GM18517 (cell line): ENCODE results near the gene AP4S1.
"Not testable (repeated sequence)": the region's sequence is repeated elsewhere in the genome, so short reads cannot be mapped to it uniquely, and the experiment has no call there.

Experiments
- ATAC-seq: cut with Tn5 transposase; IDR thresholded peaks from one replicate; pipeline ENCODE4 v1.9.1; 2021; ENCODE audit warnings: mild to moderate bottlenecking, moderate library complexity; ENCODE audit not compliant: unreplicated experiment

AP4S1 gene

DNA sequence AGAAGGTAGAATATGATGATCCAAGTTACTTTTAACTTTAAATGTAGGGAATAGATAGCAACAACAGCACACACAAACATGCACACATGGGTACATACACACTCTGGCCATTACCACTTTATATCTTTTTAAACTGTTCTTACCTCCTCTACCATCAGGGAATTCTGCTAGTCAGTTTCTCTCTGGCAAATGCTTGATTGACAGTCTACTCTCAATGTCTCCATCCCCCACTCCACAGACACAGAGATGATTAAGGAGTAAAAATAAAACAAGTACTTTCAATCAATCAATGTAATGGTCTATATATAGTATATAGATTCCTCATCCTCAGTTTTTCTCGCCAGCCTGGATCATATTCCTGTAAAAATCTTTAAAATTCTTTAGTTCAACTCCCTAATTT, 16.9 kb downstream of the AP4S1 start:
- no peak for ATAC-seq

DNA sequence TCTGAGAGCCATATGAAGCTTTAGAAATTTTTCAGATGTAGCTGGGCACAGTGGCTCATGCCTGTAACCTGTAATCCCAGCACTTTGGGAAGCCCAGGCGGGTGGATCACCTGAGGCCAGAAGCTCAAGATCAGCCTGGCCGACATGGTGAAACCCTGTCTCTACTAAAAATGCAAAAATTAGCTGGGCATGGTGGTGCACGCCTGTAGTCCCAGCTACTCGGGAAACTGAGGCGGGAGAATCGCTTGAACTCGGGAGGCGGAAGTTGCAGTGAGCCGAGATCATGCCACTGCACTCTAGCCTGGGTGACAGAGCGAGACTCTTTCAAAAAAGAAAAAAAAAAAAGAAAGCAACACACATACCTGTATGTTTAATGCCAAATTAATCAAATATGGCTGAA, 17.4 kb downstream of the AP4S1 start:
- ATAC-seq = not testable (repeated sequence)

DNA sequence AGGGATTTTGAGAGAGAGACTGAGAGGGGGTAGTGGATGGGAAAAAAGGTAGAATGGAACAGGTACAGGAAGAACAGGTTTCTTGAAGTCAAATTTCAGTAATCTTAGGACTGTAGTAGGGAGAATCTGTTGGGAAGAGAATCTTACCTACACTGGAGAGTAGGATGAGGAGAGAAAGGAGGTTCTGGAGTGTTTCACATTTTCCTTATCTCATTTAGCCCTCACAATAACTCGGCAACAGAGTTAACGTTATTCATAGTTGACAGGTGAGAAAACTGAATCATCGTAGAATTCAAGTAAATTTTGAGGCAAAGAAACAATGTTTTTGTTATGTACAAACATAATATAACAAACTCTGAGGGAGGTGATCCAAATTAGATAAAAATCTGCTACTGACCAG, 17.9 kb downstream of the AP4S1 start:
- ATAC-seq = no peak

DNA sequence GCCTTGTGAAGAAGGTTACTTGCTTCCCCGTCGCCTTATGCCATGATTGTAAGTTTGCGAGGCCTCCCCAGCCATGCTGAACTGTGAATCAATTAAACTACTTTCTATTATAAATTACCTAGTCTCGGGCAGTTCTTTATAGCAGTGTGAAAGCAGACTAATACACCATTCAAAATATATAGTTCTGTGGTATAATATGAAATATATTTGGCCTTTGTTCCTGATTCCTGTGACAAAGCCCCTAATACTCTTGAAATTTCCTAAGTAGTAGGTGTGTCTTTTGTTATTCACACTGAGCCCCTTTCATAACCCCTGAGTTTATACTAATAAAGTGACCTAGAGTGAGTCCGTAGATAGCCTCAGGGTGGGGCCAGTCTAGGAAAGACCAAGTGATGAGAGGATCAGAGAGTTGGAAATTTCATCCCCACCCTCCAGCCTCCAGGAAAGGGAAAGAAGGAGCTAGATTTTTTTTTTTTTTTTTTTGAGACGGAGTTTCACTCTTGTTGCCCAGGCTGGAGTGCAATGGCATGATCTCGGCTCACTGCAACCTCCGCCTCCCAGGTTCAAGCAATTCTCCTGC, 20.1 kb downstream of the AP4S1 start:
- no peak for ATAC-seq

DNA sequence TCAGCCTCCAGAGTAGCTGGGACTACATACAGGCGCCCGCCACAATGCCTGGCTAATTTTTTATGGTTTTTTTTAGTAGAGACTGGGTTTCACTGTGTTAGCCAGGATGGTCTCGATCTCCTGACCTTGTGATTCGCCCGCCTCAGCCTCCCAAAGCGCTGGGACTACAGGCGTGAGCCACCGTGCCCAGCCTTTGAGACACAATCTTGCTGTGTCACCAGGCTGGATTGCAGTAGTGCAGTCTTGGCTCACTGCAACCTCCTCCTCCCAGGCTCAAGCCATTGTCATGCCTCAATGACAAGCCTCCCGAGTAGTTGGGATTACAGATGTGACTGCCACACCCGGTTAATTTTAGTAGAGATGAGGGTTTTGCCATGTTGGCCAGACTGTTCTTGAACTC, 22.1 kb downstream of the AP4S1 start:
- ATAC-seq = no peak

DNA sequence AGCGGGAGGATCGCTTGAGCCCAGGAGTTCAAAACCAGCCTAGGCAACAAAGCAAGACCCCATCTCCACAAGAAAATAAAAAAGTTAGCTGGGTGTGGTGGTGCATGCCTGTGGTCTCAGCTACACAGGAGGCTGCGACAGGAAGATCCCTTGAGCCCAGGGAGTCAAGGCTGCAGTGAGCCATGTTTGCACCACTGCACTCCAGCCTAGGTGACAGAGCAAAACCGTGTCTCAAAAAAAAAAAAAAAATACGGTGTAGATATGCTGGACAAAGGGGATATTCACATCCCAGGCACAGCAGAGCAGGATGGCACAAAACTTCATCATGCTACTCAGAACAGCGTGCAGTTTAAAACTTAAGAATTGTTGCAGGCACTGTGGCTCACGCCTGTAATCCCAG, 25.6 kb downstream of the AP4S1 start:
- no peak for ATAC-seq

DNA sequence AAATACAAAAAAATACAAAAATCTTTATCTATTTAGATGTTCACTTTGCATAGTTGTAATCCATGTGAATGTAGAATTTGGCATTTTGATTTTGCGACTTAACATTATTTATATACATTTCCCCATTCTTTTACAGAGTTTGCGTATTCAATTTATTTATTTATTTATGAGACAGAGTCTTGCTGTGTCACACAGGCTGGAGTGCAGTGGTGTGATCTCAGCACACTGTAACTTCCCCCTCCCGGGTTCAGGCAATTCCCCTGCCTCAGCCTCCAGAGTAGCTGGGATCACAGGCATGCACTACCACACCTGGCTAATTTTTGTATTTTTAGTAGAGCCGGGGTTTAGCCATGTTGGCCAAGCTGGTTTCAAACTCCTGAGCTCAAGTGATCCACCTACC, 26.1 kb downstream of the AP4S1 start:
- no peak for ATAC-seq

DNA sequence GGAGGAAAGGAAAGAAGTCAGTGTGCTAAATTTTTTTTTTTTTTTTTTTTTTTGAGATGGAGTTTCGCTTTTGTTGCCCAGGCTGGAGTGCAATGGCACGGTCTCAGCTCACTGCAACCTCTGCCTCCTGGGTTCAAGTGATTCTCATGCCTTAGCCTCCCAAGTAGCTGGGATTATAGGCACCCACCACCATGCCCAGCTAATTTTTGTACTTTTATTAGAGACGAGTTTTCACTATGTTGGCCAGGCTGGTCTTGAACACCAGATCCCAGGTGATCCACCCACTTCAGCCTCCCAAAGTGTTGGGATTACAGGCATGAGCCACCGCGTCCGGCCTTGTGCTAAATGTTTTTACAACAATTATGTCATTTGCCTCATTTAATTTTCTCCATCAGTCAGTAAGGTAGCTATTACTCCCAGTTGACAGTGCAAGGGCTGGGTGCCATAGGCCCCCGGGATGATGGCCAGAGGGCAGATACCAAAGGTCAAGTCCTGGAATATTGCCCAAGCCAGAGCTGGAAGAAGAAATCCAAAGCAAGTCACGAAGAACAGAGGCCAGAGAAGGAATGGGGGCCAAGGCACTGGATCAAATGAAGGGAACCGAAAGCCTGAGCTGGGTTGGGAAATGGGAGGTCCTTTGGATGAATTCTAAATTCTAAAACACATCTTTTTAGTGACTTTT, 27.6 kb downstream of the AP4S1 start:
- ATAC-seq = not testable (repeated sequence)

DNA sequence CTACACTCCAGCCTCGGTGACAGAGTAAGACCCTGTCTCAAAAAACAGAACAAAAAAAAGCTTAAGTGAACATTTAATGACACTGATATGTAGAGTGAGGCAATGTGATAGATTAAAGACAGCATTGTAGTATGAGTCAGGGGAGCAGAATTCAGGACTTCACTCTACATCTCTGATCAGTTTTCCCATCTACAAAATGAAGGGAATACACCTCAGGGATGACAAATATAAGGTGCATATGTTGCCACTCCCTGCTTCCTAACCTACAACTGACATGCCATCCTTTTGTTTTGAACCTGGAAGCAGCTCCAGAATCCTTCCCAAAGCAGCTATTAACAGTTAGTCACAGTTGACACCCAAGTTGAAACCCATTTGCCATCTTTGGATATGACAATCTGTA, 31.6 kb downstream of the AP4S1 start:
- no peak for ATAC-seq

DNA sequence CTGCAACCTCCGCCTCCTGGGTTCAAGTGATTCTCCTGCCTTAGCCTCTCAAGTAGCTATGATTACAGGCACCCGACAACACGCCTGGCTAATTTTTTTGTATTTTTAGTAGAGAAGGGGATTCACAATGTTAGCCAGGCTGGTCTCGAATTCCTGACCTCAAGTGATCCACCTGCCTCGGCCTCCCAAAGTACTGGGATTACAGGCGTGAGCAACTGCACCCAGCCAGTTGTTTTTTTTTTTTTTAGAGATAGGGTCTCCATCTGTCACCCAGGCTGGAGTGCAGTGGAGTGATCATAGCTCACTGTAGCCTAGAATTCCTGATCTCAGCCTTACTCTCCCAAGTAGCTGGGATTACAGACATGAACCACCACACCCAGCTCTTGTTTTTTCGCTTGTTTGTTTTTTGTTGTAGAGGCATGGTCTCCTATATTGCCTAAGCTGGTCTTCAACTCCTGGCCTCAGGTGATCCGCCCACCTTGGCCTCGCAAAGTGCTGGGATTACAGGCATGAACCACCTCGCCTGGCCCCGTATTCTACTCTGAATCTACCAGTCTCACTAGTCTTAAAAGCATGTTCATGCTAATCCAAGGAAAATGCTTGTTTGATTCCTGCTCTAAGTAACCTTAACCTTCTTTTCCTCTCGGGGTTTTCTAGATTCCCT, 32.4 kb downstream of the AP4S1 start:
- no peak for ATAC-seq

DNA sequence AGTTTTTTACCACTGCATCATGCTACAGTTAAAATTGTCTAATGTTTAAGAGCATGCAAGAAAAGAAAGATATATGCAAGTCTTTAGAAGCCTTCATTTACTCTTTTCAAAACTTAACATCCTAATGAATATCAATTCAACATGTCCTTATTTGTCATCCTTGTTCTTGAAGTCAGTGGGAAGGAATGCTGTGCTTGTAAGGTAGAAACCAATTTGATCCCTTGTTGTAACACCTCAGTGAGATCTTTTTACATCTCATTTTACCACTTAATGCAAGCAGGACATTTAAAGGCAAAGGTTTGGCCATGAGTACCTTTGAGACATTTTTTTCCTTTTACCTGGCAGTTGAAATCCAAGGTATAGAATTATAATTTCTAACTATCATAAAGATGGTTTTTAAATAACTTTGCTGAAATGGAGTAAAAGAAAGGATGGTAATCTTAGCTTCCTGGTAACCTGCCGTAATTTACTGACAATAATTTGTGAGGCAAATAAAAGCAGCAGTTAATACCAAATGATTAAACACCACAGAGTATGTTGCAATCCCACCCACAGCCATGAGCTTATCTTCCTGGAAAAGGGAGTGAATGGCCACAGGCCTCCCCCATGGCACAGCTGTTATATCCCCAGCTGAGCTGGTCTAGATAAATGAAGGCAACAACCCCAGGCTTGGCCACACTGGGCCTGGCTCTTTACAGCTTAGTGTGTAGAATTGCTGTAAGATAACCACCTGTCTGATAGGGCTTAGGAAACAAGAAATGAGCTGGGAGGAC, 33.9 kb downstream of the AP4S1 start:
- ATAC-seq = no peak

DNA sequence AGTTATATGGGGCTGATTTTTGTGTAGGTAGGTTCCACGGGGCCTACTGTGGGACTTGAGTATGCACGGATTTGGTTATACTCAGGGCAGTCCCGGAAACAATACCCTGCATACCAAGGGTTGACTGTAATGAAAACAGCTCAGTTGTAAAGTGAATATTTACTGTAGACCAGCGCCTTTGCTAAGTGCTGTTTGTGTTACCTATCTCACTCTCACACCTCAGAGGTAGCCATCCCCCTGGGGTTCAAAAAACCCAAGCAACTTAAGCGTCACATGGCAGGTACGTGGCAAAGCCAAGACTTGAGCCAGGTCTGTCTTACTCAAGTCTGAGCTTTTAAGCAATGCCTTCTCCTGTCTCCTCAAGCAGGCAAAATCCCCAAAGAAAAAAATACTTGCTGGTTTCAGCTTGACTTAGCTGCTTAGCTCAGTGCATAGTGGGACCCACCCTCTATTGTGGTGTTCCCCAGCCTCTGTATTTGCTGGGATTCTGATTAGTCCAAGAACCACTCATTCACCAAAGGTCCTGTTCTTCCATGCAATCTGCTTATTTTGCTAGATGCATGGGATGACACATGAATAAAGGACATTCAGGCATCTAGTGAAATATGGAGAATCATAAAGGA, 34.9 kb downstream of the AP4S1 start:
- no peak for ATAC-seq

DNA sequence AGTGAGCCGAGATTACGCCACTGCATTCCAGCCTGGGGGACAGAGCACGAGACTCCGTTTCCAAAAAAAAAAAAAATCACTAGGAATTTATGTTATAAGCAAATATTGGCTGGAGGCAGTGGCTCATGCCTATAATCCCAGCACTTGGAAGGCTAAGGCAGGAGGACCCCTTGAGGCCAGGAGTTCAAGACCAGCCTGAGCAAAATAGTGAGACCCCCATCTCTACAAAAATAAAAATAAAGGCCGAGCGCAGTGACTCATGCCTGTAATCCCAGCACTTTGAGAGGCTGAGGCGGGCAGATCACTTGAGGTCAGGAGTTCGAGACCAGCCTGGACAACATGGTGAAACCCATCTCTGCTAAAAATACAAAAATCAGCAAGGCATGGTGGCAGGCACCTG, 37.5 kb downstream of the AP4S1 start:
- ATAC-seq = not testable (repeated sequence)

DNA sequence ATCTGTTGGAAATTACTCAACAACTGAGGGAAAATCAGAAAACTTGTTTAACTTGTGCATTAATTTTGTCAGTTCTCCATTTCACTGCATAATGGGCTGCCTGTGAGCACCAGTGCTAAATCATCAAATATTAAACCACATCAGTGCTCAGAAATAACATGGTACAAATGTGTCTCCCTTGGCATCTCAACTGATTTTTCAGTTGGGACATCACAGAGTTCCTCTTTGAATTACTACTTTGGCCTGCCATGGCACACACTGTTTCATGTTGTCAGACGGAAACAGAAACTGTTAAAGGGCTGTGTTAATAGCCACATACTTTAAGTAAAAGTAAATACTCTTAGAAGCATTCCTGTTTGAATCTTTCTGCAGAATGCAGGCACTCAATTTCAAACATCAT, 42.8 kb downstream of the AP4S1 start:
- ATAC-seq = no peak

DNA sequence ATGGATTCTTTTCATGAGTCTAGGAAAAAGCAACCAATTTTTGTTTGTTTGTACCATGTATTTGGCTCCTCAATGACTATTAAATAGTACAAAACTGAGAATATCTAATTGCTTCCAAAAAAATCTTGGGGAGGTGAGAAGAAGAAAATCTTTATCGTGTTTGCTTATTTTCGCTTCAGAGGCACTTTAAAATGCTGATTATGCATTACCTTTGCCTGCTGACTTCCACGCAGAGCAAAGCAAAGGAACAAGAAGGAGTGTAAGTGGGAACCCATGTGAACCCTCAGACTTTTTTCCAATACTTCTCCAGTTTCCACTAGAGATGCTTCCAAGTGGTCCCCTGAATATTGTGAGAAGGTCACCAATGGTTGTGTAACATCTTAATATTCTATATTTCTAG, 43.9 kb downstream of the AP4S1 start:
- ATAC-seq = no peak

DNA sequence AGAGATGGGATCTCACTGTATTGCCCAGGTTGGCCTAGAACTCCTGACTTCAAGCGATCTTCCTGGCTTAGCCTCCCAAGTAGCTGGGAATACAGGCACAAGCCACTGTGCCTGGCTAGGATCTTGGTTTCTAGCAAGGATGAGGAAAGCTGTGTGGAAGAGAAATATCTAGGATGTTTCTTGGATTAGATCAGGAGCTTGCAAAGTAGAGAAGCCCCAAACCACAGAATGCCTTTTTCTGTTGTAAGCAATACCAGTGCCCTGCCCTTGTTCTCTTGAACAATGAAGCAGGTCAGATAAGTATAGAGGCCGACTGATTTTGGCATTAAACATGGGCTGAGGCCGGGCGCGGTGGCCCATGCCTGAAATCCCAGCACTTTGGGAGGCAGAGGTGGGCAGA, 45.0 kb downstream of the AP4S1 start:
- ATAC-seq = no peak

DNA sequence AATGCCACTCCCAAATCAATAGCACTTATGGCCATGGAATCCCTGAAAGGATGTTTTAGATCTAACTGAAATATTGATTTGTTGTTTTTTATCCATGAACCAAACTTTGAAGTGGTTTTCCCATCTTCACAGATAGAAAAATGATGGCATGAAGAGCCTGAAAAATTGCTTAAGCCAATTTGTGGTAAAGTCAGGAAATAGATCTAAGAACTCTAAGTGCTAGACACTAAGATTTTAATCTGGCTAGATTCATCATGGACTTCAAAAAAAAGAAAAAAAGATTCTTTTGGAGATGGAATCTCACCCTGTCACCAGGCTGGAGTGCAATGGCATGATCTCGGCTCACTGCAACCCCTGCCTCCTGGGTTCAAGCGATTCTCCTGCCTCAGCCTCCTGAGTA, 45.7 kb downstream of the AP4S1 start:
- ATAC-seq = no peak

DNA sequence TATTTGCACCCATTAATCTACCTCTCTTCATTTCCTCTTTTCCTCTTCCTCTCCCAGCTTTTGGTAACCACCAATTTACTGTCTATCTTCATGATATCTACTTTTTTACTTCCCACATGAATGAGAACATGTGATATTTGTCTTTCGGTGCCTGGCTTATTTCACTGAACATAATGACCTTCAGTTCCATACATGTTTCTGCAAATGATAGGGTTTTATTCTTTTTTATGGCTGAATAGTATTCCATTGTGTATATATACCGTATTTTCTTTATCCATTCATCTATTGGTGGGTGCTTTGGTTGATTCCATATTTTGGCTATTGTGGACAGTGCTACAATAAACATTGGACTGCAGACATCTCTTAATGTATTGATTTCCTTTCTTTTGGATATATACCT, 49.7 kb downstream of the AP4S1 start:
- ATAC-seq = no peak

DNA sequence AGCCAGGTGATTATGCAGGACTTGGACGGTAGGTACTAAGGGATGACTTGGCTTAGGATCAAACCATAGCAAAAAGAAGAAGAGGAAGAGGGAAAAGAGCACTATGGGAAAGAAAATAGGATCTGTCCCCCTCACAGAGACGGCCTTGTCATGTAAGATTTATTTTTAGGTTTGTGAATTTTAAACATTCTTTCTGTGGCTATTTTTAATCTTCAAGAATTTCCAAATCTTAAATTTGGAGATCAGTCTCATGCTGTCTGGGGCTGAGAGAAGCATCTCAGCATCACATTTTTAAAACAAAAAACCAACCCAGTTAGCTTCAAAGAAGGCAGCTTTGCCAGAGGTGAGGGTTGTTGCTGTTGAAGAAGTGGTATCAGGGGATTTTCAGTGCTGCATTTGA, 53.3 kb downstream of the AP4S1 start:
- ATAC-seq = no peak

DNA sequence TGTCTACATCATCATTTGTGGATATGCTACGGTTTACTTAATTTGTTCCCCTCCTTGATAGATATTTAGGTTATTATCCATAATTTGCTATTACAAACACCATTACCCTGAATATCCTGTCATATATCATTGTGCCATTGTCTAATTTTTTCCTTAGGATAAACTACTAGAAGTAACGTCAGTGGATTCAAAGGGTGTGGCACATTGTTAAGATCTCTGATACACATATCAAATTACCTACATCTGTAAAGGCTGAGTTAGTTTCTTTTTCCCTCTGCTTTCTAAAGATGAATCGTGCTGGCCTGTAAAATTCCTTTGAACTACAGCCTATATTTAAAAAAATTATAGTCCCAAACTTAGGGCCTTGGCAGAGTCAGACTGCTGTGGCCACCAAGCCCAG, 54.6 kb downstream of the AP4S1 start:
- no peak for ATAC-seq

DNA sequence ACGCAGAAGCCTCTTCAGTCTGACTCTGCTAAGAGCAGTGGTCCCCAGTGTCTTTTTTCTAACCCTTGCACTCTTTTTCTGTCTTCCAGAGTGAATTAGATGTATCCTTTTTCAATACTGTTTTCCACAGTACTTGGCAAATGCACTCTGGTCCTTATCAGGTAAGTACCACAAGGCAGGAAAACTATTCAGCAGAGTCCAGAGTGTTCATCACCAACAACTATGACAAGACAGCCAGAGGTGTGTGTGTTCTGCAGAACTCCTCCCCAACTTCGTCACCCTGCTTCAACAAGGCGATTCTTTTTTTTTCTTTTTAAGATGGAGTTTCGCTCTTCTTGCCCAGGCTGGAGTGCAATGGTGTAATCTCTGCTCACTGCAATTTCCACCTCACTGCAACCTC, 55.0 kb downstream of the AP4S1 start:
- no peak for ATAC-seq
